ENCODE data around the gene FKTN. TPM values are rescaled to one million over a fixed set of nuclear protein-coding genes. Genes with fewer than 3 reads are reported as not detected.

Gene FKTN
- total RNA-seq, 1 experiment from 2014 or later = 55.0 TPM

GRCh38 chr9:105625088-105625487, 67.2 kb downstream of the FKTN start:
- DNase-seq (ENCODE audit: extremely low read depth, low read depth) = no peak

GRCh38 chr9:105632807-105633206, 74.9 kb downstream of the FKTN start:
- DNase-seq (ENCODE audit: extremely low read depth, low read depth) = no peak

DNA sequence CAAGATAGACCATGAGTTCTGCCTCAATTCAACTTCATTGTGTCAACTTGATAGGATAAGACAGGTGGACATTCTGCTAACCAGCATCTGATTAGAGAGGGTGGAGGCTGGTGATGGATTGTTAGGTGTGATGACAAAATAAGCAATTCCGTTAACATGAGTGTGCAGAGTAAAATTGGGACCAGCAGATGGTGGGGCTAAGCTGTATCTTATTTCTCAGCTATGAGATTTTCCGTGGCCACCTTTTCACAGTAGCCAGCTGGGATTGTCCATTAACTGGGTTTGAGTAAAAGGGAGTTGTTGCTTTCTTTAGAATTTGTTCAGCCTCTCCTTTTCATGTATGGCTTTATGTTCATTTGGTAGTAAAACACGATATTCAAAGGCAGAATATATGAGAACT, 75.5 kb downstream of the FKTN start:
- no peak for DNase-seq (ENCODE audit: extremely low read depth, low read depth)

DNA sequence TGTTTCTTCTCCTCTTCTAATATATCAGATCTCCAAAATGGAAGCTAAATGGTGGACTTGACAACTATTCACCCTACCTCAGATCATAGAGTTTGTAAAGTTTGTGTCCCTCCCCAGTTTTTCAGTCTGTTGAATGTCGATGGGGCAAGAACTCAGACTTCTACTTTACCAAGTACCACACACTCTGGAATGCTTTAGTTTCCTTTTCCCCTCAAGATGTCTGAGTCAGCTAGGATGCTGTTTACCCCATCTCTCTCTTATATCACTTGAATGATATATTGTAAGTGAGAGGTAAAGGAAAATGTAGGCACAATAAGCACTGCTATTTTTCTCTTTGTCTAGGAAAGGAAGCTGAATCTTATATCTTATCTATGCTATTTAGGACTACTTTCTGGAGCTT, 78.4 kb downstream of the FKTN start:
- DNase-seq (ENCODE audit: extremely low read depth, low read depth) = no peak

GRCh38 chr9:105637787-105638395, 80.0 kb downstream of the FKTN start:
- no peak for DNase-seq (ENCODE audit: extremely low read depth, low read depth)

DNA sequence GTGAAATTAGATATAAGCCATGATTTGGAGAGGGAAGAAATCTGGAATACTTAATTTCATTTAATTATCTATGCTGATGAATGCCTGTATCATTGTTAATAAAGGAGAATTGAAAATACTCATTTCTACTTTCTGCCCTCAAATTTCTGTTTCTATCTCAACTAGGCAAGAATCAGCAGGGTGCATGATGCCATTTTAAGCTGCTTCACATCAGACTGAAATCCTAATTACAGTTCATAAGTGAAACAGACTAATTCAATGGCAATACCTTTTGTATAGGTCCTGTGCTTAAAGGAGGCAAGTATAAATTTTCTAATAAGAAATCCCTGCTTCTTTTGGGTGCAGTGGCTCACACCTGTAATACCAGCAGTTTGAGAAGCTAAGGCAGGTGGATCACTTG, 82.0 kb downstream of the FKTN start:
- no peak for DNase-seq (ENCODE audit: extremely low read depth, low read depth)

GRCh38 chr9:105643795-105644194, 85.9 kb downstream of the FKTN start:
- no peak for DNase-seq (ENCODE audit: extremely low read depth, low read depth)

- no peak for DNase-seq (ENCODE audit: extremely low read depth, low read depth)
These were observed 89.1 kb downstream of the FKTN start for GRCh38 chr9:105646879-105647594.

DNA sequence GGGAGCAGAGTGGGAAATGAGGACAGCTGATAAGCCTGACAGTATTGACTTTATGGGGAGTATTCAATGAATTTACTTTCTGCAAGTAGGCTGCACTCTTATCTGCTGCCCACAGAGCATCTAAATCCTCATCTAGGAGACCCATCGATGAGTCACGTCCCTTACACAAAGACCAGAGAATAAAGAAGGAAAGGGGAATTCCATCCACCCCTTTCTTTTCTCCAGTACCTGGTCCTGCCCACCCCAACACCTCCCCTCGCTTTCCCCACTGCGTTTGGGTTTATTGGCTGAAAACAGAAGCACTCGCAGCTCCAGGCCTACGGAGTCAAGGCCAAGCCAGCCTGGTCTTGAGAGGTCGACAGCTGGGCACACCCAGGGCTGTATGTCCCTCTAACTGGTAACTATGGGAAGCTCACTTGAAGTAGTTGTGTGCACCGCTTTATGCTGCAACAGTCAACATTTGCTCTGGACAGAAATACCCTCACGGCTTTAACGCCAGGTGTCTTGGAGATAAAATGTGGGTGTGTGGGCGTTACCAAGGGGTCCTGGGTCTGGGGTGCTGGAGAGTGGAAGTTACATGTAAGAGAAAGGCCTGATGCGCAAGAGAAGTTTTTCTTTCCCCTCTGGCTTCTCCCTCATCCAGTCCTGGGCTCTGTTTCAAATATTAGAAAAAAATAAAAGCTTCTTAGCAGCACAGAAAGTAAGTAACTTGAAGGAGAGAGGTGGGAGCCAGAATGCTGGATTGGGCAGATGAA, 89.8 kb downstream of the FKTN start:
- DNase-seq (ENCODE audit: extremely low read depth, low read depth) = no peak

DNA sequence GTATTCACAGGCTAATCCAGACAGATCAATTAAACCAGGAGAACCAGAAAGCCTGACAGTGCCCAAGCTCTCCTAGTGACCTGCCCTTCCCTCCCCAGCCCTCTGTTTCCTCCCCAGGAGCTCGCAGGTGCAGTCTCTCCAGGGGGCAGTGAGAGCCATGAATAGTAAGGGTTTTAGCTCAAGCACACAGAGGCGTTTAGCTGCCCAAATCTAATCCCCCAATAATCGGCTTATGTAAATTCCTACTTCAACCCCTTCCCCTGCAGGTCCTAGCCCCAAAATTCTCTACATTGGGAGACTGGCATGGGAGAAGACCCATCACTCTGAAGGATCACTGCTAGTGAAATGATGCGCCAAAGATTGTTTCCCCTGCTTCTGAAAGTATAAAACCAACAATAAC, 93.9 kb downstream of the FKTN start:
- no peak for DNase-seq (ENCODE audit: extremely low read depth, low read depth)

- DNase-seq (ENCODE audit: extremely low read depth, low read depth) = peak; percentile 27
These were observed 98.4 kb downstream of the FKTN start for GRCh38 chr9:105656131-105656921.

DNA sequence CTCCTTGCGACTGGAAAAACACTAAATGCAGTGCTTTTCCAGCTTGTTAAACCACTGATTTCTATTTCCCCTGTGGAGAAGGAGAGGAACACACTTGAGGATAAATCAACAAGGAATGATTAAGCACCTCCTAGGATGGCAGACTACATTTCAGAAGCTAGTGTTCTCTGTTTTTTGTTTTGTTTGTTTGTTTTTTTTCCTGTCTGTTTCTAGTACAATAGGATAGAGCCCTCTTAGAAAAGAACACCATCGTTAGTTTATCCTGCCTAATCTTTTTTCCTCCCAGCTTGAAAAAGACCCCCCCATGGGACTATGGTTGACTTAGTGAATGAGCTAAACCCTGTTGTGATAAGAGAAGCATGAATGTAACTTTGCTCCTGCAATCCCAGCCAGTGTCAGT, 100.4 kb downstream of the FKTN start:
- DNase-seq (ENCODE audit: extremely low read depth, low read depth) = no peak

- no peak for DNase-seq (ENCODE audit: extremely low read depth, low read depth)
These were observed 103.1 kb downstream of the FKTN start for GRCh38 chr9:105661011-105661410.

DNA sequence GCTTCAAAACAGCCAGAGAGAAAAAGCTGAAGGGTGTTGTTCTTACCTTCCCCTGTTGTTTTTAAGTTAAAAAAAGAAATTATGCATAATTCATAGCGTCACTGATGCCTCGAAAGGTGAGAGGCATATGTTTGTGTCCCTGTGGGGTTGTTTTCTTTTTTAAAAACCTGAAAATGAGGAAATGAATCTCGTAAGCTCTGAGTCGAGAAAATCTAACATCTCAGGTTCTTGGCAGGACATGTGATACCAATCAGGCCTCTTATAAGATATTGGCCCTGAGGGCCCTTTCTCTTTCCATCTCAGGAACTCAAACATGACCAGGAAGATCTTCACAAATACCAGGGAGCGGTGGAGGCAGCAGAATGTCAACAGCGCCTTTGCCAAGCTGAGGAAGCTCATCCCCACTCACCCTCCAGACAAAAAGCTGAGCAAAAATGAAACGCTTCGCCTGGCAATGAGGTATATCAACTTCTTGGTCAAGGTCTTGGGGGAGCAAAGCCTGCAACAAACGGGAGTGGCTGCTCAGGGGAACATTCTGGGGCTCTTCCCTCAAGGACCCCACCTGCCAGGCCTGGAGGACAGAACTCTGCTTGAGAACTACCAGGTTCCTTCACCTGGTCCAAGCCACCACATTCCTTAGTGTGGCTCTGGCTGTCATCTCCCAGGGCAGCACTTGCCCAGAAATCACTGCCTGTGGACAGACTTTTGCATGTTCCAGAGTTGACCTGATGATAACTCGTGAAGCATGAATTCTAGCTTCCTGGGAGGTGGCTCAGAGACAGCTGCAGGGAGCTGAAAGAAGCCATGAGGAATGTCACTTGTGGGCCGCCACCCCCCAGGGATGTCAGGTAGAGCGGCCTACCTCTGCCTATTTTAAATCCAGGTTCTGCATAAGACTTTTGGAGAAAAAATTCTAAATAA, 104.5 kb downstream of the FKTN start, which contains the start of gene TAL2:
Gene TAL2, plus strand, starts transcription at position 274 of the 921 bp plus-strand sequence. Its CDS starts 40 bp downstream, at position 314.
- no peak for DNase-seq (ENCODE audit: extremely low read depth, low read depth)

- no peak for DNase-seq (ENCODE audit: extremely low read depth, low read depth)
These were observed 106.0 kb downstream of the FKTN start for GRCh38 chr9:105663914-105664313.

DNA sequence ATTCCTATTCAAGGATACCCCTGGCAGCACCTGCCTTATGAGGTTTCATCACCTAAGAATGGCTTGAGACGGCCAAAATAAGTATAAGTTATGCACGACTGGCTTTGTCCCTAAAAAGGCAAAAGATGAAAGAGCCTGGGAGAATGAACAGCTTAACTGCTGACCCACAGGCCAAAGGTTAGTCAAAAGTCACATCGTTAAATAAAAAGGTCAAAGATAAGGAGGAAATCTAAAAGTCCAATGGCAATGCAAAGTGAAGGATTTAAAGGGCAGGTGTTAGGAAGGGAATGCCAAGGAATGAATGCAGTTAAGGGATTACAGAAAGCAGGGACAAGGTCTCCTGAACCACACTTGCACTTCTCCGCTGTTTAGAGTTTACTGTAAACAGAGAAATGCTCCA, 109.9 kb downstream of the FKTN start:
- DNase-seq (ENCODE audit: extremely low read depth, low read depth) = no peak

GRCh38 chr9:105670315-105670714, 112.4 kb downstream of the FKTN start:
- no peak for DNase-seq (ENCODE audit: extremely low read depth, low read depth)

DNA sequence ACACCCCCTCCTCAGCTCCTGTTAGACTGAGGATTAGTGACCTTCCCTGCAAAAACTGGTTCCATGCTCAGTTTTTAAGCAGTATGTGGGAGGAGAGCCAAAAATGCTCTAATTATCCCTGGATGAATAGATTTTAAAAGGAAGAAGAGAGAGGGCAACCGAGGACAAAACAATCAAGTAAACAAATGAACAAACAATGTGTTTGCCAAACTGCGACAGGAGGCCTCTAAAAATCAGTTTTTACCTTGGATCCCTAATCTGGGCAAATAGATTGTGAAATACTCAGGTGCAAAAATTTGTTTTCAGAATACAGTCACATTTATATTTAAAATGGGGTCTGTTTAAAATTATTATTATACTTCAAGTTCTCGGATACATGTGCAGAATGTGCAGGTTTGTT, 112.8 kb downstream of the FKTN start:
- DNase-seq (ENCODE audit: extremely low read depth, low read depth) = no peak

DNA sequence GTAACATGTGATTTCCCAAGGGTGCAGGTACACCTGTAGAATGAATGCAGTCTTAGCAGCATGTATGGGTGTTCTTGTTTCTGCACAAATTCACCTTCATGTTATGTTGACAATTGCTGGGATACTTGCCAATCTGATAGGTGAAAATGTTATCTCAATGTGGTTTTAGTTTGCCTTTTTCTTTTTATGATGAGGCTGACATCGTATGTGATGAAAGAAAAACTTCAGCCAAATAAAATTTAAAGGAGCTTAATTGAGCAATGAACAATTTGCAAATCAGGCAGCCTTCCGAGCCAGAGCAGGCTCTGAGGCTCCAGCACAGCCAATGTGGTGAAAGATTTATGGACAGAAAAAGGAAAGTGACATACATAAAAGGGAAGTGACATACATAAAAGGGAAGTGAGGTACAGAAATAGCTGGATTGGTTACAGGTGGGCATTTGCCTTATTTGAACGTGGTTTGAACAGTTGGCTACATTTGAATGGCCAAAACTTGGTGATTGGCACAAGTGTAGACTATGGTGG, 114.8 kb downstream of the FKTN start:
- no peak for DNase-seq (ENCODE audit: extremely low read depth, low read depth)
